GM23248 (cell line): Measurements from ENCODE around the gene PI4K2B. TPM values are rescaled to one million over a fixed set of nuclear protein-coding genes. Genes with fewer than 3 reads are reported as not detected.

ENCODE experiments used
- DNase-seq: peaks from one replicate; pipeline ENCODE4 v3.0.0-alpha.2; 2015
- H2AFZ ChIP-seq: fragments of 200-600 bp; sonication (generic); 2 replicates; pipeline ENCODE4 v1.6.1; 2016; ENCODE audit warnings: antibody characterized with exemption
- H3F3A ChIP-seq: fragments of 200-600 bp; sonication (generic); 2 replicates; pipeline ENCODE4 v1.6.1; 2016; ENCODE audit warnings: mild to moderate bottlenecking, antibody characterized with exemption, mixed run types; ENCODE audit not compliant: insufficient read depth
- H3K27ac ChIP-seq: fragments of 200-600 bp; sonication (generic); 2 replicates; pipeline ENCODE4 v1.5.1; 2016; ENCODE audit warnings: mild to moderate bottlenecking
- H3K27me3 ChIP-seq: fragments of 200-600 bp; sonication (generic); replicated peaks from 2 replicates; pipeline ENCODE4 v1.6.1; 2016; ENCODE audit warnings: mild to moderate bottlenecking; ENCODE audit not compliant: insufficient read depth
- H3K36me3 ChIP-seq: fragments of 200-600 bp; sonication (generic); 2 replicates; pipeline ENCODE4 v1.6.1; 2016; ENCODE audit warnings: low read depth, mild to moderate bottlenecking
- H3K4me1 ChIP-seq: fragments of 200-600 bp; sonication (generic); 2 replicates; pipeline ENCODE4 v1.6.1; 2016; ENCODE audit warnings: mild to moderate bottlenecking; ENCODE audit not compliant: insufficient read depth
- H3K4me2 ChIP-seq: fragments of 200-600 bp; sonication (generic); one replicate; pipeline ENCODE4 v1.6.1; 2016; ENCODE audit warnings: mild to moderate bottlenecking; ENCODE audit not compliant: unreplicated experiment
- H3K4me3 ChIP-seq: fragments of 200-600 bp; sonication (generic); 2 replicates; pipeline ENCODE4 v1.5.1; 2016; ENCODE audit warnings: mild to moderate bottlenecking
- H3K79me2 ChIP-seq: fragments of 200-600 bp; sonication (generic); 2 replicates; pipeline ENCODE4 v1.6.1; 2016; ENCODE audit warnings: mild to moderate bottlenecking; ENCODE audit not compliant: insufficient read depth
- H3K9ac ChIP-seq: fragments of 200-600 bp; sonication (generic); 2 replicates; pipeline ENCODE4 v1.6.1; 2016; ENCODE audit warnings: mild to moderate bottlenecking
- H3K9me2 ChIP-seq: fragments of 200-600 bp; sonication (generic); 2 replicates; pipeline ENCODE4 v1.6.1; 2016; ENCODE audit warnings: mixed run types, mild to moderate bottlenecking, moderate library complexity; ENCODE audit not compliant: insufficient read depth
- H3K9me3 ChIP-seq: fragments of 200-600 bp; sonication (generic); one replicate; pipeline ENCODE4 v1.6.1; 2017; ENCODE audit warnings: low read depth
- H4K20me1 ChIP-seq: fragments of 200-600 bp; sonication (generic); 2 replicates; pipeline ENCODE4 v1.6.0; 2016; ENCODE audit not compliant: insufficient read depth
- EZH2 ChIP-seq: fragments of 200-600 bp; sonication (generic); IDR thresholded peaks from 2 replicates; pipeline ENCODE4 v1.6.1; 2018; ENCODE audit warnings: antibody characterized with exemption, mild to moderate bottlenecking; ENCODE audit not compliant: insufficient read depth, poor library complexity, severe bottlenecking
- EZH2phosphoT487 ChIP-seq: fragments of 200-600 bp; sonication (generic); IDR thresholded peaks from 2 replicates; pipeline ENCODE4 v1.6.1; 2018; ENCODE audit warnings: antibody characterized with exemption, moderate library complexity, mild to moderate bottlenecking, low read depth; ENCODE audit not compliant: insufficient read depth
- WGBS, 2 experiments: methylation state at CpG; one replicate each; pipeline ENCODE4 v1.1.6; 2015 to 2017; ENCODE audit warnings: low lambda C conversion rate in 2 of 2, low coverage in 1 of 2; ENCODE audit errors: missing lambda C conversion rate in 2 of 2; 5-methylcytosine and 5-hydroxymethylcytosine counted together
- in situ Hi-C: fragments of 300-500 bp; cut with MboI; formaldehyde crosslinking; loops from 2 replicates; pipeline ENCODE4 v1.15.0; 2020
- polyA plus RNA-seq: library from polyadenylated mRNA; unstranded; fragments of >200 nt; fragmentation: Nextera tagmentation; extraction: Ambion mirVana; gene quantifications from 2 replicates; pipeline ENCODE4 v1.2.1, GENCODE V29; 2016
- total RNA-seq: library from RNA; depleted of rRNA; stranded (reverse); fragments of >200 nt; shearing (Covaris generic); gene quantifications from 2 replicates; pipeline ENCODE4 v1.2.3, GENCODE V29; 2014

Gene PI4K2B
- total and polyA plus RNA-seq, 2 experiments from 2014 or later: 13.6 to 28.0 TPM

DNA sequence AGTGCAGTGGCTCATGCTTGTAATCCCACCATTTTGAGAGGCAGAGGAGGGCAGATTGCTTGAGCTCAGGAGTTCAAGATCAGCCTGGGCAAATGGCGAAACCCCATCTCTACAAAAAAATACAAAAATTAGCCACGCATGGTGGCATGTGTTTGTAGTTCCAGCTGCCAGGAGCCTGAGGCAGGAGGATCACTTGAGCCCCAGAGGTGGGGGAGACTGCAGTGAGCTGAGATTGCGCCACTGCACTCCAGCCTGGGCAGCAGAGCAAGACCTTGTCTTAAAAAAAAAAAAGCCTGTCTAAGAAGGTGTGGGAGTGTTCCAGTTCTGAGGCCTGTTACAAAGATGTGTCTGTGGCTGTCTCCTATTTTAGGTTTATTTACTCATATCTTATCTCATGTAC lies 38.0 kb downstream of the PI4K2B start:
- no peaks in the 10 kb centered on the region for H4K20me1 ChIP-seq
- 96 to 97% methylated on average over 3 of the region's 3 CpGs for WGBS, 2 experiments

DNA sequence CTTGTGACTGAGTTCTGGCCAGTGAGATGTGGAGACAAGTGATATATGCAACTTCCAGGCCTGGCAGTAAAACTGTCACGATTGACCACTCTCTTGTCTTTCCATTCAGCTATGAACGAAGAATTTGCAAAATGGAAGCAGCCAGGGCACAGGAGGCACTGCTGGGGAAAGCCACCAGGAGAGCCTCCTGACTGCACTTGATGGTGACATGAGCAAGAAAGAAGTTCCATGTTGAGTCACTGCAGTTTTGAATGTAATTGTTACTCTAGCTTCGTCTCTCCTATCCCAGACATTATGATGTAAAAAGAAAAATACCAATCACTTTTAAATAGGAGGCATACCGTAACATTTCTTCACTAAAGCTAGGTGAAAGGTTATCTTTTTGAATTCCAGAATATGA lies 46.4 kb downstream of the PI4K2B start:
- H2AFZ ChIP-seq: no peak overlapping the region
- 0 out of 2 replicates have a peak, but pooled peaks cover 3% of the 10 kb centered on the region for H3K36me3 ChIP-seq
- TF ChIP-seq EZH2: no peak
- no peak for TF ChIP-seq EZH2phosphoT487
- no peaks in the 10 kb centered on the region for H4K20me1 ChIP-seq
- DNase-seq: no peak
- WGBS, 2 experiments: 63 to 70% methylated on average over 4 of the region's 4 CpGs
- no peak overlapping the region for H3K4me2 ChIP-seq
- H3F3A ChIP-seq: no peaks in the 10 kb centered on the region
- in situ Hi-C loops: no loop called here
- H3K4me3 ChIP-seq: no peak overlapping the region
- H3K27me3 ChIP-seq: no peaks in the 10 kb centered on the region
- no peaks in the 10 kb centered on the region for H3K79me2 ChIP-seq
- H3K4me1 ChIP-seq: no peaks in the 10 kb centered on the region
- H3K9me2 ChIP-seq: no peaks in the 10 kb centered on the region
- no peak overlapping the region for H3K27ac ChIP-seq
- H3K9me3 ChIP-seq: no peaks in the 10 kb centered on the region
- no peak overlapping the region for H3K9ac ChIP-seq

More for the DNA sequence above, 38.0 kb downstream of the PI4K2B start:
- TF ChIP-seq EZH2phosphoT487: no peak
- TF ChIP-seq EZH2: no peak
- no peak overlapping the region for H2AFZ ChIP-seq
- no peaks in the 10 kb centered on the region for H3K36me3 ChIP-seq
- no peak overlapping the region for H3K4me2 ChIP-seq
- no peak overlapping the region for H3K4me3 ChIP-seq
- no peaks in the 10 kb centered on the region for H3K79me2 ChIP-seq
- no peak for DNase-seq
- no peaks in the 10 kb centered on the region for H3K4me1 ChIP-seq
- no peak overlapping the region for H3K27ac ChIP-seq
- H3F3A ChIP-seq: no peaks in the 10 kb centered on the region
- H3K9me3 ChIP-seq: no peaks in the 10 kb centered on the region
- no peaks in the 10 kb centered on the region for H3K9me2 ChIP-seq
- no peaks in the 10 kb centered on the region for H3K27me3 ChIP-seq
- in situ Hi-C loops: no loop called here
- no peak overlapping the region for H3K9ac ChIP-seq

DNA sequence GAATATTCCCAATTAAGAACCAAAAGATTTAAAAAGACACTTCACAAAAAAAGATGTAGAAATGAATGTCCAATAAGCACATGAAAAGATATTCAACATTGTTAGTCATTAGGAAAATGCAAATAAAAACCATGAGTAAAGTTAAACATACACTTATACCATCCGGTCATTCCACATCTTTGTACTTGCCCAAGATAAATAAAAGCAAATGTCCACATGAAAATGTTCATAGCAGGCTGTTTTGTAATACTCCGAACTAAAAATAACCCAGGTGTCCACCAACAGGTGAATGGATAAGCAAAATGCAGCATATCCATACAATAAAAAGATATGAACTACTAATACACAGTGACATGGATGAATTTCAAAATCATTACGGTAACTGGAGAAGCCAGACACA lies 50.1 kb downstream of the PI4K2B start:
- H2AFZ ChIP-seq: no peak overlapping the region
- TF ChIP-seq EZH2: no peak
- no peak for TF ChIP-seq EZH2phosphoT487
- no peak overlapping the region for H3K9ac ChIP-seq
- H3K4me2 ChIP-seq: no peak overlapping the region
- no peaks in the 10 kb centered on the region for H3K27me3 ChIP-seq
- H3K27ac ChIP-seq: no peak overlapping the region
- H3K79me2 ChIP-seq: no peaks in the 10 kb centered on the region
- H3K4me1 ChIP-seq: no peaks in the 10 kb centered on the region
- H3K9me2 ChIP-seq: no peaks in the 10 kb centered on the region
- no peak overlapping the region for H3K4me3 ChIP-seq
- 59 to 64% methylated on average over 3 of the region's 3 CpGs for WGBS, 2 experiments
- H3K36me3 ChIP-seq: 0 out of 2 replicates have a peak, but pooled peaks cover 3% of the 10 kb centered on the region
- no peaks in the 10 kb centered on the region for H3K9me3 ChIP-seq
- in situ Hi-C loops: no loop called here
- no peaks in the 10 kb centered on the region for H4K20me1 ChIP-seq
- DNase-seq: no peak
- no peaks in the 10 kb centered on the region for H3F3A ChIP-seq

DNA sequence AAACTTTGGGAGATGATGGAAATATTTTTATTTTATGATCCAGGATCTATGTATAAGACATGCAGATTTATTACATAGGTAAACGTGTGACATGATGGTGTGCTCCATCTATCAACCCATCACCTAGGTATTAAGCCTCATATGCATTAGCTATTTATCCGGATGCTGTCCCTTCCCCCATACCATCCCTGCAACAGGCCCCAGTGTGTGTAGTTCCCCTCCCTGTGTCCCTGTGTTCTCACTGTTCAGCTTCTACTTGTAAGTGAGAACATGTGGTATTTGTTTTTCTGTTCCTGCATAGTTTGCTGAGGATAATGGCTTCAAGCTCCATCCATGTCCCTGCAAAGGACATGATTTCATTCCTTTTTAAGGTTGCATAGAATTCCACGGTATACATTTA lies 50.6 kb downstream of the PI4K2B start:
- Histone ChIP-seq H4K20me1 (no peaks in the 10 kb centered on the region), H3F3A (no peaks in the 10 kb centered on the region), H3K79me2 (no peaks in the 10 kb centered on the region), H3K4me2 (no peak overlapping the region), H3K9ac (no peak overlapping the region), H3K27ac (no peak overlapping the region), H3K4me3 (no peak overlapping the region), H3K27me3 (no peaks in the 10 kb centered on the region), H3K9me3 (no peaks in the 10 kb centered on the region), H2AFZ (no peak overlapping the region), H3K36me3 (0 out of 2 replicates have a peak, but pooled peaks cover 3% of the 10 kb centered on the region), H3K9me2 (no peaks in the 10 kb centered on the region), H3K4me1 (no peaks in the 10 kb centered on the region)
- no peak for DNase-seq
- TF ChIP-seq EZH2 (no peak), EZH2phosphoT487 (no peak)
- in situ Hi-C loops: no loop called here
- WGBS, 2 experiments: 96 to 97% methylated on average over 3 of the region's 3 CpGs
